Activated CD4-positive, alpha-beta T cell treated with anti-CD3 and anti-CD28 coated beads, Interleukin-2, amount 10 ng/mL, durations not matched to agents 24 days and 14 days (primary cell): ENCODE data around the gene MUC22. TPM values are rescaled to one million over a fixed set of nuclear protein-coding genes. Genes with fewer than 3 reads are reported as not detected.
"Not testable (repeated sequence)": the region's sequence is repeated elsewhere in the genome, so short reads cannot be mapped to it uniquely, and the experiment has no call there.

Source experiments
- DNase-seq: peaks from one replicate; pipeline ENCODE4 v3.0.0; 2022
- H3K27ac Mint-ChIP-seq: one replicate; pipeline ENCODE4 v1.8.0; 2022; ENCODE audit warnings: mild to moderate bottlenecking, mixed read lengths
- H3K27me3 Mint-ChIP-seq: one replicate; pipeline ENCODE4 v1.8.0; 2022; ENCODE audit warnings: mixed read lengths
- H3K36me3 Mint-ChIP-seq: one replicate; pipeline ENCODE4 v1.8.0; 2022; ENCODE audit warnings: low read depth, mild to moderate bottlenecking, mixed read lengths
- H3K4me1 Mint-ChIP-seq: one replicate; pipeline ENCODE4 v1.8.0; 2021; ENCODE audit warnings: mixed read lengths
- H3K4me3 Mint-ChIP-seq: one replicate; pipeline ENCODE4 v1.8.0; 2022; ENCODE audit warnings: mild to moderate bottlenecking, moderate library complexity, mixed read lengths
- H3K9me3 Mint-ChIP-seq: one replicate; pipeline ENCODE4 v1.8.0; 2021; ENCODE audit warnings: mixed read lengths
- intact Hi-C: fragments of 100-400 bp; cut with micrococcal nuclease; formaldehyde crosslinking; loops from one replicate; pipeline ENCODE4 v1.15.1; 2023
- total RNA-seq: library from RNA; stranded (reverse); gene quantifications from 2 replicates; pipeline ENCODE4 v1.2.3, GENCODE V29; 2022

The MUC22 gene
- total RNA-seq, 1 donor from 2014 or later: not detected

DNA sequence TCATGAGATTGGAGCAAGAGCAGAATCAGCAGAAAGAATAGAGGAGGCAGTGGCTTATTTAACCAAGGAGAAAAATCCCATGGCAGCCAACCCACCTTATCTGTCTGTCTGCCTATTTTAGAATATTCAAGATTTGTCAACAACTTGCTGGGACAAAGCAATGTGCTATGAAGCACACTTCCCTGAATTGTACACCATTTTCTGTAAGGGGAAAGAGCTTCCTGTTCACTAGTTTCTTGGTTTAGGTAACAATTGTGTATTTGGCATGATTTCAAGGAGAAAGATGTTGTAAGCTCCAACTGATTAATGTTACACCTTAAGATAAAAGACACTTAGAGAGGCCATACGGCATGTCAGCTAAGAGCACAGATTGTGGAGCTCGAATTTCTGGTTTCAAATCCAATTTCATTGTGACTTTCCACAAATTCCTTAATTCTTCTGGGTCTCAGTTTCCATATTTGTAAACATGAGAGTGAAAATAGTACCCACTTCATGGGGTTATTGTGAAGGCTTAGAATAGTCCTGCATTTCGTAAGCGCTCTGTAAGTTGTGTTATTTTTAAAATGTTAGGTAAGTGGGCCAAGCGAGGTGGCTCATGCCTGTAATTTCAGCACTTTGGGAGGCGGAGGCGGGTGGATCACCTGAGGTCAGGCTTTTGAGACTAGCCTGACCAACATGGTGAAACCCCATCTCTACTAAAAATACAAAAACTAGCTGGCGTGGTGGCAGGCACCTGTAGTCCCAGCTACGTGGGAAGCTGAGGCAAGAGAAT lies 4.8 kb upstream of the MUC22 start:
- Mint-ChIP-seq H3K4me3 (no peak overlapping the region), H3K9me3 (no peaks in the 10 kb centered on the region), H3K27me3 (peaks cover 9% of the 10 kb centered on the region), H3K27ac (no peak overlapping the region), H3K36me3 (no peaks in the 10 kb centered on the region), H3K4me1 (peaks cover 9% of the 10 kb centered on the region)
- intact Hi-C loops: no loop called here
- DNase-seq: no peak

DNA sequence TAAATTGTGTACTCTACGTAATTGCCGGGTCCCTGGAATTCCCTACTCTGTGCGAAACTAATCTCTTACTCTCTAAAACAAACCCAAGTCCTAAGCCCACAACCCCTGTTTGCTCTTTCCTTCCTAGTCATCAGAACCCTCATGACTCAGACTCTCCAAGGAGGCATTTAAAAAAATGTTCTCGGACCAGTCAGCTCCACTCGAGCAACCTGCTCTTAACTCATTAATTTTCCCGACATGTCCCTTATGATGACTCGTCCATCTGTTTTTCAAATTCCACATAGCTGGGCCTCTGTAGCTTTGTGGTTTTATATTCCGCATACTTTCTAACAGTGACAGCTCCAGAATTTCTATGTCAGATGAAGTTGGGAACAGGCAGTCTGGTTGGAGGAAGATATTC lies 2.6 kb upstream of the MUC22 start:
- intact Hi-C loops: no loop called here
- Mint-ChIP-seq H3K4me1 (peaks cover 7% of the 10 kb centered on the region), H3K27me3 (peaks cover 11% of the 10 kb centered on the region), H3K27ac (no peak overlapping the region), H3K36me3 (no peaks in the 10 kb centered on the region), H3K9me3 (no peaks in the 10 kb centered on the region), H3K4me3 (no peak overlapping the region)
- DNase-seq: no peak

- intact Hi-C loops: no loop called here
- H3K4me1 Mint-ChIP-seq: peaks cover 7% of the 10 kb centered on the region
- no peaks in the 10 kb centered on the region for H3K36me3 Mint-ChIP-seq
- H3K4me3 Mint-ChIP-seq: no peak overlapping the region
- H3K27me3 Mint-ChIP-seq: peaks cover 11% of the 10 kb centered on the region
- DNase-seq: no peak
- no peaks in the 10 kb centered on the region for H3K9me3 Mint-ChIP-seq
- H3K27ac Mint-ChIP-seq: no peak overlapping the region
Observed at GRCh38 chr6:31008165-31008564, 2.1 kb upstream of the MUC22 start.

DNA sequence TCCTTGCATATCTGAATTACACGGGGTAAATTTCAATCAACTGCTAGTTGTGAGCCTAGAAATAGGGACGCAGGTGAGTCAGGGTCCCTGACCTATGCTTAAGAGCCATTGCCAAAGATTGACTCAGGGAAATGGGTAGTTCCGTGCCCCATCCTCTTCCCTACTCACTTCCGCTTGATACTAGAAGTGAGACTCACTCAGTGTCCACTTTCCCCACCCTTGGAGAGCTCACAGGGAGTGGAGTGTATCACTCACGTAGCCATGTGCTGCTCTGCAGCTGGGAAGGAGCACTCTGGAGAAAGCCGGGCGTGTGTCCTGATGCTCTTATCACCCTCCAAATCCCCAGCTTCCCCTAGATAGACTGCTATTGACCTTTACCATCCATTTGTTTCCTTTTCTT lies 543 bp upstream of the MUC22 start:
- no peak overlapping the region for H3K4me3 Mint-ChIP-seq
- H3K9me3 Mint-ChIP-seq: no peaks in the 10 kb centered on the region
- peaks cover 5% of the 10 kb centered on the region for H3K4me1 Mint-ChIP-seq
- DNase-seq: no peak
- H3K27ac Mint-ChIP-seq: no peak overlapping the region
- H3K36me3 Mint-ChIP-seq: no peaks in the 10 kb centered on the region
- intact Hi-C loops: no loop called here
- peaks cover 12% of the 10 kb centered on the region for H3K27me3 Mint-ChIP-seq

GRCh38 chr6:31011153-31011552 lies 879 bp downstream of the MUC22 start:
- DNase-seq: no peak
- Mint-ChIP-seq H3K4me3 (no peak overlapping the region), H3K27ac (no peak overlapping the region), H3K36me3 (no peaks in the 10 kb centered on the region), H3K4me1 (no peaks in the 10 kb centered on the region), H3K27me3 (peaks cover 14% of the 10 kb centered on the region), H3K9me3 (peaks cover 4% of the 10 kb centered on the region)
- intact Hi-C loops: no loop called here

- no peak overlapping the region for H3K4me3 Mint-ChIP-seq
- intact Hi-C loops: no loop called here
- H3K27ac Mint-ChIP-seq: no peak overlapping the region
- H3K9me3 Mint-ChIP-seq: peaks cover 5% of the 10 kb centered on the region
- H3K4me1 Mint-ChIP-seq: no peaks in the 10 kb centered on the region
- peaks cover 9% of the 10 kb centered on the region for H3K27me3 Mint-ChIP-seq
- no peaks in the 10 kb centered on the region for H3K36me3 Mint-ChIP-seq
- DNase-seq: no peak
Observed at GRCh38 chr6:31016659-31017299, 6.5 kb downstream of the MUC22 start.

- H3K4me3 Mint-ChIP-seq, H3K9me3 Mint-ChIP-seq, intact Hi-C loops, H3K4me1 Mint-ChIP-seq, H3K36me3 Mint-ChIP-seq, H3K27me3 Mint-ChIP-seq, H3K27ac Mint-ChIP-seq, DNase-seq: not testable (repeated sequence)
Observed at GRCh38 chr6:31017436-31017835, 7.2 kb downstream of the MUC22 start.

- no peak for DNase-seq
- Mint-ChIP-seq H3K36me3 (no peaks in the 10 kb centered on the region), H3K4me3 (no peak overlapping the region), H3K27me3 (peaks cover 18% of the 10 kb centered on the region), H3K27ac (no peak overlapping the region), H3K9me3 (peaks cover 5% of the 10 kb centered on the region), H3K4me1 (no peaks in the 10 kb centered on the region)
- intact Hi-C loops: no loop called here
Observed at GRCh38 chr6:31020057-31020456, 9.8 kb downstream of the MUC22 start.

DNA sequence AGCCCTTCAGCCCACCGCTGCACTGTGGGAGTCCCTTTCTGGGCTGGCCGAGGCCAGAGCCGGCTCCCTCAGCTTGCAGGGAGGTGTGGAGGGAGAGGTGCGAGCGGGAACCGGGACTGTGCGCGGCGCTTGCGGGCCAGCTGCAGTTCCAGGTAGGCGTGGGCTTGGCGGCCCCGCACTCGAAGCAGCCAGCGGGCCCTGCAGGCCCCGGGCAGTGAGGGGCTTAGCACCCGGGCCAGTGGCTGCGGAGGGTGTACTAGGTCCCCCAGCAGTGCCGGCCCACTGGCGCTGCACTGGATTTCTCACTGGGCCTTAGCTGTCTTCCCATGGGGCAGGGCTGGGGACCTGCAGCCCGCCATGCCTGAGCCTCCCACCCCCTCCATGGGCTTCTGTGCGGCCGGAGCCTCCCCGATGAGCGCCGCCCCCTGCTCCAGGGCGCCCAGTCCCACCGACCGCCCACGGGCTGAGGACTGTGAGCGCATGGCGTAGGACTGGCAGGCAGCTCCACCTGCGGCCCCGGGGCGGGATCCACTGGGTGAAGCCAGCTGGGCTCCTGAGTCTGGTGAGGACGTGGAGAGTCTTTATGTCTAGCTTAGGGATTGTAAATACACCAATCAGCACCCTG lies 10.5 kb downstream of the MUC22 start:
- intact Hi-C loops: not testable (repeated sequence)

DNA sequence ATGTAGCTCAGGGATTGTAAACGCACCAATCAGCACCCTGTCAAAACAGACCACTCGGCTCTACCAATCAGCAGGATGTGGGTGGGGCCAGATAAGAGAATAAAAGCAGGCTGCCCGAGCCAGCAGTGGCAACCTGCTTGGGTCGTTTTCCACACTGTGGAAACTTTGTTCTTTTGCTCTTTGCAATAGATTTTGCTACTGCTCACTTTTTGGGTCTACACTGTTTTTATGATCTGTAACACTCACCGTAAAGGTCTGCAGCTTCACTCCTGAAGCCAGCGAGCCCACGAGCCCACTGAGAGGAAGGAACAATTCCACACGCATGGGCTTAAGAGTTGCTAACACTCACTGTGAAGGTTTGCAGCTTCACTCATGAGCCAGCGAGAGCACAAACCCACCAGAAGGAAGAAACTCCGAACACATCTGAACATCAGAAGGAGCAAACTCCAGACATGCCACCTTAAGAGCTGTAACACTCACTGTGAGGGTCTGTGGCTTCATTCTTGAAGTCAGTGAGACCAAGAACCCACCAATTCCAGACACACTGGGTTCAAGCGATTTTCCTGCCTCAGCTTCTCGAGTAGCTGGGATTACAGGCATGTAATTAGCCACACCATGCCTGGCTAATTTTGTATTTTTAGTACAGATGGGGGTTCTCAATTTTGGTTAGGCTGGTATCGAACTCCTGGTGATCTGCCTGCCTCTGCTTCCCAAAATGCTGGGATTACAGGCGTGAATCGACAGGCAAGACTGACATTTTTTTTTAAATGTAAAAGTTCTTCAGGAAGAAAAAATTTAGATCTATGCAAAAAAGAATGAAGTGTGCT lies 11.6 kb downstream of the MUC22 start:
- H3K9me3 Mint-ChIP-seq, intact Hi-C loops, H3K4me1 Mint-ChIP-seq, H3K36me3 Mint-ChIP-seq, H3K4me3 Mint-ChIP-seq, DNase-seq, H3K27ac Mint-ChIP-seq: not testable (repeated sequence)
- H3K27me3 Mint-ChIP-seq: peaks cover 21% of the 10 kb centered on the region

More for the DNA sequence above, 10.5 kb downstream of the MUC22 start:
- H3K4me3 Mint-ChIP-seq, H3K4me1 Mint-ChIP-seq, H3K27ac Mint-ChIP-seq, H3K36me3 Mint-ChIP-seq, H3K9me3 Mint-ChIP-seq, DNase-seq: not testable (repeated sequence)
- peaks cover 21% of the 10 kb centered on the region for H3K27me3 Mint-ChIP-seq

GRCh38 chr6:31025595-31025994 lies 15.3 kb downstream of the MUC22 start:
- Mint-ChIP-seq H3K27me3 (peaks cover 17% of the 10 kb centered on the region), H3K36me3 (no peaks in the 10 kb centered on the region), H3K9me3 (no peaks in the 10 kb centered on the region), H3K27ac (no peak overlapping the region), H3K4me1 (no peaks in the 10 kb centered on the region), H3K4me3 (no peak overlapping the region)
- intact Hi-C loops: no loop called here
- DNase-seq: no peak

- Mint-ChIP-seq H3K4me3 (no peak overlapping the region), H3K9me3 (no peaks in the 10 kb centered on the region), H3K4me1 (no peaks in the 10 kb centered on the region), H3K27ac (no peak overlapping the region), H3K27me3 (peaks cover 9% of the 10 kb centered on the region), H3K36me3 (no peaks in the 10 kb centered on the region)
- intact Hi-C loops: no loop called here
- no peak for DNase-seq
Observed at GRCh38 chr6:31031095-31031494, 20.8 kb downstream of the MUC22 start.

GRCh38 chr6:31033075-31033474 lies 22.8 kb downstream of the MUC22 start:
- Mint-ChIP-seq H3K4me3 (no peak overlapping the region), H3K9me3 (no peaks in the 10 kb centered on the region), H3K4me1 (no peaks in the 10 kb centered on the region), H3K27ac (no peak overlapping the region), H3K27me3 (peaks cover 11% of the 10 kb centered on the region), H3K36me3 (no peaks in the 10 kb centered on the region)
- DNase-seq: no peak
- intact Hi-C loops: no loop called here
